GM12801 (cell line): ENCODE measurements around the gene CDK5.

Experiments
- TF ChIP-seq, protein P1 (sequence below): IDR thresholded peaks from one replicate; pipeline ENCODE4 v1.5.1; 2011; ENCODE audit warnings: control low read depth; ENCODE audit not compliant: insufficient read length; ENCODE audit errors: extremely low read depth

Gene CDK5

DNA sequence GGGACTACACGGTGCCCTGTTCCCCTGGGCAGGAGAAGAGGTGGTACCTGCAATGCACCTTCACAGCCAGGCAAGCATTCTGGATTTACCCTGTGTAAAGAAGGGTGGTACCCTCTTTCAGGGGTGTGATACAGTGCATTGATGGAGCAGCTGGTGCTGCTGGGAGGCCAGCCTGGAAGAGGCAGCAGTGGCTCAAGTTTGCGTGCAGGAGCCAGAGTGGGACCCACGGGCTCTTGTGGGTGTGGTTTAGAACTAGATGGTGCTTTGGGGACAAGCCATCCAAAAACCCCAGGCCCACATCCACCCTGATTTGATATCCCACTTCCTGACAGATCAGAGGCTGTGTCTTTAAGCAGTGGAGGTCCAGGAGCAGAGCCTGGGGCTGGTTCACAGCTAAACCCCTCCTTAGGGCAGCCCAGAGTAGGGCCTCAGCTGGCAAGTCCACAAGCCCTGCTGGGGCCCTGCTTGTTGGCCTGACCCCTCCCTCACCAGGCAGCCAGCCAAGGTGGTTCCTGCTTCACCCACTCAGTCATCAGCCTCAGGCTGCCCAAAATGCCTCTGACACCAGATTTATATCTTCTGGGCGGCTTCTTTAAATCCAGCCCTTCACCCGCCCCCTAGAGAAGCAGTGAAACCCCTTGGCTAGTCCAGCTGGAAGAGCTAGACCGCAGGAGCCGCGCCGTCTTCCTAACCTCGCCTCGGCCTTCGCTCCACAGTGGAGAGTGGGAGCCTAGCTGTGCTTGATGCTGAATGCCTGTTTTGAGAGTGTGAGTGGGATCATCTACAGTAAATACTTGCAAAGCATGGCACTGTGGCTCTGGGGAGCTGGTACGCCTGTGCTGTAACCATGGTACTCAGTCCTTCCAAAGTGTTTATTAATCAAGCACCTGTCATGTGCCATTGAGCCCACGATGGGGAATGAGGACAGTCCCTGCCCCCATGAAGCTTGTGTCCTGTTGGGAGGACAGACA is 10.8 kb downstream of the CDK5 start:
- TF ChIP-seq, protein P1, sequence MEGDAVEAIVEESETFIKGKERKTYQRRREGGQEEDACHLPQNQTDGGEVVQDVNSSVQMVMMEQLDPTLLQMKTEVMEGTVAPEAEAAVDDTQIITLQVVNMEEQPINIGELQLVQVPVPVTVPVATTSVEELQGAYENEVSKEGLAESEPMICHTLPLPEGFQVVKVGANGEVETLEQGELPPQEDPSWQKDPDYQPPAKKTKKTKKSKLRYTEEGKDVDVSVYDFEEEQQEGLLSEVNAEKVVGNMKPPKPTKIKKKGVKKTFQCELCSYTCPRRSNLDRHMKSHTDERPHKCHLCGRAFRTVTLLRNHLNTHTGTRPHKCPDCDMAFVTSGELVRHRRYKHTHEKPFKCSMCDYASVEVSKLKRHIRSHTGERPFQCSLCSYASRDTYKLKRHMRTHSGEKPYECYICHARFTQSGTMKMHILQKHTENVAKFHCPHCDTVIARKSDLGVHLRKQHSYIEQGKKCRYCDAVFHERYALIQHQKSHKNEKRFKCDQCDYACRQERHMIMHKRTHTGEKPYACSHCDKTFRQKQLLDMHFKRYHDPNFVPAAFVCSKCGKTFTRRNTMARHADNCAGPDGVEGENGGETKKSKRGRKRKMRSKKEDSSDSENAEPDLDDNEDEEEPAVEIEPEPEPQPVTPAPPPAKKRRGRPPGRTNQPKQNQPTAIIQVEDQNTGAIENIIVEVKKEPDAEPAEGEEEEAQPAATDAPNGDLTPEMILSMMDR: no peak

DNA sequence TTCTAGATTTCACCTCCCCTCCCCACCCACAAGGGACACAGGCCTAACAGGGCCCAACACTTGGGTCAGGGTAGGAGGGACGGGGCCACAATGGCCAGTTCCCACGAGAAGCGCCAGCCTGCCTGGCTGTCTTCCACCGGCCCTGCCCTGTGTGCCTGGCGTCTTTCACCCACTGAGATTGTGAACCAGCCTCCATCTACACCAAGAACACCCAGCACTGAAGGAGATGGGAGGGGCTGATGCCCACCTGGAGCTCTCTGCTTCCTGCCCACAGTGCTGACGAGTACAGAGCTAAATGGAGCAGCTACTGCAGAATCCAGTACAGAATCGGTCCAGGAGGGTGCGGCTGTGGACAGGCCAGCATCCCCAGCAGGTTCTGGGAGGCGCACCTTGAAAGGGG is 11.7 kb downstream of the CDK5 start:
- TF ChIP-seq, protein P1: no peak

GRCh38 chr7:151045262-151045661 is 12.4 kb downstream of the CDK5 start:
- TF ChIP-seq, protein P1: no peak

DNA sequence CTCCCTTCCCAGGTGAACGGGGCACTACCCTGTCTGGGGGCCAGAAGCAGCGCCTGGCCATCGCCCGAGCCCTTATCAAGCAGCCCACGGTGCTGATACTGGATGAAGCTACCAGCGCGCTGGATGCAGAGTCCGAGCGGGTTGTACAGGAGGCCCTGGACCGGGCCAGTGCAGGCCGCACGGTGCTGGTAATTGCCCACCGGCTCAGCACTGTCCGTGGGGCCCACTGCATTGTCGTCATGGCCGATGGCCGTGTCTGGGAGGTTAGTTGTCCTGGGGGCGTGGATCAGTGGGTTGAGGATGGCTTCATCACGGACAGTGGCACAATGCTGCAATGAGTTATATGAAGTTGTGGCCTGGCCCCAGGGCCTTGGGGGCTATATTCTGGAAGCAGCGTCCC is 13.7 kb downstream of the CDK5 start:
- TF ChIP-seq, protein P1: no peak

- TF ChIP-seq, protein P1: no peak
Measured at GRCh38 chr7:151040616-151041375, 16.9 kb downstream of the CDK5 start.

DNA sequence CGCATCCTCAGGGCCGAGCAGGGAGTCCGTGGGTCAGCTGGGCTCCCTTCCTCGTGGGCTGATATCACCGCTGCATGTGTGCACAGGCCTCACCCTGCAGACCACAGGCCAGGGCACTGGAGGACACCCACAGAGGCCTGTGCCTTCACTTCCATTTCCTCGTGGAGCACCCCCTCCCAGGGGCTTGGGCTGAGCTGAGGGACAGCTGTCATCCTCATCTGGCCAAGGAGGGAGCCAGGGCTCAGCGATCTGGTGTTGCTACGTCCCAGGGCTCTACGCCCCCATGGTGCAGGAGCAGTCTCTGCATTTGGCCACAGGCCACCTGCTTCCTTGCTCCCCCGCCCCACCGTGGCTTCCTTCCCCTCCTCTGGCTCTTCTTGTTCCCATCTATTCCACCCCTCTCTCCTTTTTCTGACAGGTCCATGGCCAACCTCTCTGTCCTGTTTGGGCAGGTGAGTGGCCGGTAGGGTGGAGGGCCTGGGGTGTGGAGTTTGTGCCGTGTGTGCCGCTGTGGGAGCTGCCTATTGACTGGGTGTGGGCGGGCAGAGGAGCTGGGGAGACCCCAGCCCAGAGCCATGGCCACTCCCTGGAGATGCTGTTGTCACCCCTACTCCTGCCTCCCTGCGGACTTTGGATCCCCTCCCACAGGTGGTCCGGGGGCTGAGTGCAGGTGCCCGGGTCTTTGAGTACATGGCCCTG is 17.7 kb downstream of the CDK5 start:
- TF ChIP-seq, protein P1: no peak
